Stimulated activated CD4-positive, alpha-beta T cell treated with anti-CD3 and anti-CD28 coated beads, TNF-alpha, amount 100 ng/mL, for 48 hours (primary cell): Measurements from ENCODE around the gene RAB11FIP3.
"Not testable (repeated sequence)": the region's sequence is repeated elsewhere in the genome, so short reads cannot be mapped to it uniquely, and the experiment has no call there.

Experiments used
- DNase-seq, 3 donors: peaks; one replicate each; pipeline ENCODE4 v3.0.0-alpha.2; 2020; ENCODE audit warnings: low read depth in 3 of 3

RAB11FIP3 gene

GRCh38 chr16:467249-467871 lies 41.9 kb downstream of the RAB11FIP3 start:
- not testable (repeated sequence) for DNase-seq

GRCh38 chr16:468068-468821 lies 42.8 kb downstream of the RAB11FIP3 start:
- no peak for DNase-seq

GRCh38 chr16:469459-469858 lies 44.0 kb downstream of the RAB11FIP3 start:
- DNase-seq: not testable (repeated sequence)

GRCh38 chr16:470418-470817 lies 45.0 kb downstream of the RAB11FIP3 start:
- no peak for DNase-seq

- DNase-seq: no peak
Observed at GRCh38 chr16:471353-472198, 46.1 kb downstream of the RAB11FIP3 start.

GRCh38 chr16:472199-472504 lies 46.7 kb downstream of the RAB11FIP3 start:
- no peak for DNase-seq

GRCh38 chr16:473046-474043 lies 47.9 kb downstream of the RAB11FIP3 start:
- DNase-seq: no peak

- DNase-seq: no peak
Observed at GRCh38 chr16:474420-475122, 49.1 kb downstream of the RAB11FIP3 start.

GRCh38 chr16:476039-476438 lies 50.6 kb downstream of the RAB11FIP3 start:
- DNase-seq: no peak

- no peak for DNase-seq
Observed at GRCh38 chr16:477301-478157, 52.1 kb downstream of the RAB11FIP3 start.

GRCh38 chr16:478287-478686 lies 52.8 kb downstream of the RAB11FIP3 start:
- DNase-seq: not testable (repeated sequence)

GRCh38 chr16:482468-483185 lies 57.2 kb downstream of the RAB11FIP3 start:
- DNase-seq: no peak

GRCh38 chr16:483341-484075 lies 58.1 kb downstream of the RAB11FIP3 start:
- no peak for DNase-seq

GRCh38 chr16:489606-490005 lies 64.2 kb downstream of the RAB11FIP3 start:
- DNase-seq: no peak

GRCh38 chr16:490768-491167 lies 65.3 kb downstream of the RAB11FIP3 start:
- no peak for DNase-seq

GRCh38 chr16:491220-491919 lies 65.9 kb downstream of the RAB11FIP3 start:
- no peak for DNase-seq

GRCh38 chr16:492211-492875 lies 66.9 kb downstream of the RAB11FIP3 start:
- DNase-seq: no peak
